OCI-LY1 (cell line): ENCODE measurements around the gene USP50.

ENCODE experiments used
- H2AFZ ChIP-seq: fragments of 200-600 bp; sonication (generic), shearing (Covaris generic); 2 replicates; pipeline ENCODE4 v1.6.0; 2014; ENCODE audit warnings: antibody characterized with exemption, mild to moderate bottlenecking, low read length
- H3F3A ChIP-seq: fragments of 200-600 bp; sonication (generic), shearing (Covaris generic); 2 replicates; pipeline ENCODE4 v1.6.0; 2014; ENCODE audit warnings: mild to moderate bottlenecking, antibody characterized with exemption, low read length, moderate library complexity; ENCODE audit not compliant: insufficient read depth
- H3K27ac ChIP-seq: fragments of 200-600 bp; sonication (generic); 2 replicates; pipeline ENCODE4 v1.5.1; 2014; ENCODE audit warnings: low read length, mixed run types, mild to moderate bottlenecking, low read depth; ENCODE audit not compliant: poor library complexity, severe bottlenecking
- H3K27me3 ChIP-seq: fragments of 200-600 bp; sonication (generic); 2 replicates; pipeline ENCODE4 v1.6.0; 2014; ENCODE audit warnings: antibody characterized with exemption, mild to moderate bottlenecking, low read length, moderate library complexity; ENCODE audit not compliant: insufficient read depth
- H3K36me3 ChIP-seq: fragments of 200-600 bp; sonication (generic); 2 replicates; pipeline ENCODE4 v1.6.1; 2014; ENCODE audit warnings: mild to moderate bottlenecking, antibody characterized with exemption, low read length, moderate library complexity, mixed read lengths; ENCODE audit not compliant: insufficient read depth
- H3K4me1 ChIP-seq: fragments of 200-600 bp; sonication (generic); 2 replicates; pipeline ENCODE4 v1.5.1; 2014; ENCODE audit warnings: mild to moderate bottlenecking, low read length, moderate library complexity; ENCODE audit not compliant: insufficient read depth, severe bottlenecking
- H3K4me2 ChIP-seq: fragments of 200-600 bp; sonication (generic), shearing (Covaris generic); 2 replicates; pipeline ENCODE4 v1.6.1; 2014; ENCODE audit warnings: low read length
- H3K4me3 ChIP-seq: fragments of 200-600 bp; sonication (generic); 2 replicates; pipeline ENCODE4 v1.5.1; 2014; ENCODE audit warnings: low read length, low read depth, mild to moderate bottlenecking, mixed read lengths; ENCODE audit not compliant: poor library complexity, severe bottlenecking
- H3K79me2 ChIP-seq: fragments of 200-600 bp; shearing (Covaris generic); 2 replicates; pipeline ENCODE4 v1.6.1; 2016; ENCODE audit warnings: mixed run types, low read length, mixed read lengths; ENCODE audit not compliant: insufficient read depth
- H3K9ac ChIP-seq: fragments of 200-600 bp; sonication (generic), shearing (Covaris generic); 2 replicates; pipeline ENCODE4 v1.6.1; 2014; ENCODE audit warnings: mild to moderate bottlenecking, low read length, mixed read lengths
- H3K9me2 ChIP-seq: fragments of 200-600 bp; sonication (generic), shearing (Covaris generic); 2 replicates; pipeline ENCODE4 v1.6.1; 2014; ENCODE audit warnings: low read depth, mild to moderate bottlenecking, low read length, mixed read lengths
- H3K9me3 ChIP-seq: fragments of 200-600 bp; shearing (Covaris generic); 2 replicates; pipeline ENCODE4 v1.6.1; 2014; ENCODE audit warnings: low read length, mixed read lengths
- H4K20me1 ChIP-seq: fragments of 200-600 bp; sonication (generic), shearing (Covaris generic); 2 replicates; pipeline ENCODE4 v1.6.0; 2016; ENCODE audit warnings: mild to moderate bottlenecking, low read length; ENCODE audit not compliant: insufficient read depth
- EZH2 ChIP-seq: fragments of 200-600 bp; sonication (generic), shearing (Covaris generic); IDR thresholded peaks from 2 replicates; pipeline ENCODE4 v1.8.0; 2017; ENCODE audit warnings: borderline replicate concordance, mixed run types, mild to moderate bottlenecking, antibody characterized with exemption, low read length, moderate library complexity, mixed read lengths
- TF ChIP-seq, protein P1 (sequence below): fragments of 200-600 bp; sonication (generic), shearing (Covaris generic); IDR thresholded peaks from 2 replicates; pipeline ENCODE4 v1.5.1; 2017; ENCODE audit warnings: mild to moderate bottlenecking, antibody characterized with exemption, low read length, moderate library complexity, mixed read lengths

USP50 gene

DNA sequence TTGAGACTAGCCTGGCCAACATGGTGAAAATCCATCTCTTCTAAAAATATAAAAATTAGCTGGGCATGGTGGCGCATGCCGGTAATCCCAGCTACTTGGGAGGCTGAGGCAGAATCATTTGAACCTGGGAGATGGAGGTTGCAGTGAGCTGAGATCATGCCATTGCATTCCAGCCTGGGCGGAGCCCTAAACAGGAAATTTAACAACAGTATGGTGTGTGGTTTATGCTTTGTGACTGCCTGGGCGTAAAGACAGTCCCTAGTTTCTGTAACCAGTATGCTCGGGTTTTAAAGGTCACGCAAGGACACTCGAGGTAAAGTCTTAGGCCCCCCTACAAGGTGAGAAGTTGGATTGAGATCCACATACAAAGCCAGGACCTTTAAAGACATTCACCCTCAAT, 43.3 kb downstream of the USP50 start:
- no peak for TF ChIP-seq EZH2
- TF ChIP-seq, protein P1, sequence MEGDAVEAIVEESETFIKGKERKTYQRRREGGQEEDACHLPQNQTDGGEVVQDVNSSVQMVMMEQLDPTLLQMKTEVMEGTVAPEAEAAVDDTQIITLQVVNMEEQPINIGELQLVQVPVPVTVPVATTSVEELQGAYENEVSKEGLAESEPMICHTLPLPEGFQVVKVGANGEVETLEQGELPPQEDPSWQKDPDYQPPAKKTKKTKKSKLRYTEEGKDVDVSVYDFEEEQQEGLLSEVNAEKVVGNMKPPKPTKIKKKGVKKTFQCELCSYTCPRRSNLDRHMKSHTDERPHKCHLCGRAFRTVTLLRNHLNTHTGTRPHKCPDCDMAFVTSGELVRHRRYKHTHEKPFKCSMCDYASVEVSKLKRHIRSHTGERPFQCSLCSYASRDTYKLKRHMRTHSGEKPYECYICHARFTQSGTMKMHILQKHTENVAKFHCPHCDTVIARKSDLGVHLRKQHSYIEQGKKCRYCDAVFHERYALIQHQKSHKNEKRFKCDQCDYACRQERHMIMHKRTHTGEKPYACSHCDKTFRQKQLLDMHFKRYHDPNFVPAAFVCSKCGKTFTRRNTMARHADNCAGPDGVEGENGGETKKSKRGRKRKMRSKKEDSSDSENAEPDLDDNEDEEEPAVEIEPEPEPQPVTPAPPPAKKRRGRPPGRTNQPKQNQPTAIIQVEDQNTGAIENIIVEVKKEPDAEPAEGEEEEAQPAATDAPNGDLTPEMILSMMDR = no peak
- Histone ChIP-seq H3K36me3 (peaks cover 40% of the 10 kb centered on the region), H3K4me2 (no peak overlapping the region), H4K20me1 (no peaks in the 10 kb centered on the region), H3K27ac (no peak overlapping the region), H3K9ac (no peak overlapping the region), H3F3A (no peaks in the 10 kb centered on the region), H3K4me3 (no peak overlapping the region), H3K9me2 (no peaks in the 10 kb centered on the region), H3K9me3 (no peaks in the 10 kb centered on the region), H2AFZ (no peak overlapping the region), H3K27me3 (no peaks in the 10 kb centered on the region), H3K4me1 (no peaks in the 10 kb centered on the region), H3K79me2 (no peaks in the 10 kb centered on the region)

DNA sequence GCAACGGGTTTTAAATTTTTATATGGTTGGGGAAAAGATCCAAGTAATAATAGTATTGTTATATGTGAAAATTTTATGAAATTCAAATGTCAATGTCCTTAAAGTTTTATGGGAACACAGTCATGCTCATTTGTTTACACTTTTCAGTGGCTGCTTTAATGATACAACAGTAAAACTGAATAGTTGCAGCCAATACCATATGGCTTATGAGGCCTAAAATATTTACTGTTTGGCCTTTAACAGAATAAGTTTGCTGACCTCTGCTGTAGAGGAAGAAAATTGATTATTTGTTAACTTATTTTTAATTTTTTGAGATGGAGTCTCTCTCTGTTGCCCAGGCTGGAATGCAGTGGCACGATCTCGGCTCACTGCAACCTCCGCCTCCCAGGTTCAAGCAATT, 44.7 kb downstream of the USP50 start:
- no peaks in the 10 kb centered on the region for H4K20me1 ChIP-seq
- H3K9me3 ChIP-seq = no peaks in the 10 kb centered on the region
- H3F3A ChIP-seq = no peaks in the 10 kb centered on the region
- peaks cover 51% of the 10 kb centered on the region for H3K36me3 ChIP-seq
- no peaks in the 10 kb centered on the region for H3K9me2 ChIP-seq
- H3K79me2 ChIP-seq = no peaks in the 10 kb centered on the region
- no peak overlapping the region for H3K9ac ChIP-seq
- H3K27ac ChIP-seq = no peak overlapping the region
- H3K4me2 ChIP-seq = no peak overlapping the region
- H3K4me3 ChIP-seq = no peak overlapping the region
- H3K4me1 ChIP-seq = no peaks in the 10 kb centered on the region
- H3K27me3 ChIP-seq = no peaks in the 10 kb centered on the region
- H2AFZ ChIP-seq = no peak overlapping the region
- TF ChIP-seq, protein P1 = no peak
- TF ChIP-seq EZH2 = no peak

DNA sequence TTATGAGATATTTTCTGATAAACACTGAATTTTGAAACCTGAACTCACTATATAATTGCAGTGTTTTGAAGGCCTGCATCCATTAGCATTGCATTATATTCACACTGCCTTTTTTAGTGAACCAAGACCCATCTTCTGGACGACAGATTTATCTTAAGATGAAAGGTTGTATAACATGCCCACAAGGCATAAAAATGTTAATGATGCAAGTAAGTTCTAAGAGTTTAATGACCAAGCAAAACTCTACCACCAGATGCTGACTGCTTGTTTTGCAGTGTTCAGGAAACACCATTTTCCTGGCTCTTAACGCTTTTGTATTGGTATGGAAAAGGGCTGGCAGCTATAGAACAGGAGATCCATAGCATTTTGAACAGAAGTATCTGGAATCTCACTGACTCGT, 46.1 kb downstream of the USP50 start:
- Histone ChIP-seq H4K20me1 (no peaks in the 10 kb centered on the region), H3K27me3 (no peaks in the 10 kb centered on the region), H3F3A (no peaks in the 10 kb centered on the region), H3K9ac (no peak overlapping the region), H3K79me2 (no peaks in the 10 kb centered on the region), H3K9me2 (no peaks in the 10 kb centered on the region), H3K27ac (no peak overlapping the region), H3K4me3 (no peak overlapping the region), H3K36me3 (peaks cover 61% of the 10 kb centered on the region), H2AFZ (no peak overlapping the region), H3K4me2 (no peak overlapping the region), H3K9me3 (no peaks in the 10 kb centered on the region), H3K4me1 (no peaks in the 10 kb centered on the region)
- TF ChIP-seq, protein P1 = no peak
- TF ChIP-seq EZH2 = no peak
